Measurements from ENCODE around the gene APIP.

- TF ChIP-seq ATF6 (CRISPR knock-in tag; IDR thresholded peaks at IDR 0.05) (no peak), RORB (CRISPR knock-in tag; IDR thresholded peaks at IDR 0.05) (no peak), SP1 (CRISPR knock-in tag; conservative IDR thresholded peaks at IDR 0.05) (no peak), CTCF (IDR thresholded peaks at IDR 0.05) (no peak), USF1 (CRISPR knock-in tag; IDR thresholded peaks at IDR 0.05) (no peak), ESRRA (CRISPR knock-in tag; IDR thresholded peaks at IDR 0.05; ENCODE audit: borderline replicate concordance) (no peak), MAX (CRISPR knock-in tag; IDR thresholded peaks at IDR 0.05) (no peak)
These were observed 12.2 kb upstream of the APIP start for GRCh38 chr11:34928268-34928959.
